ENCODE data around the gene CLDN11.

- TF ChIP-seq POLR2A (IDR thresholded peaks at IDR 0.05; ENCODE audit: low read depth) (no peak), CTCF (IDR thresholded peaks at IDR 0.05) (no peak)
Observed at GRCh38 chr3:170454509-170454908, 35.8 kb downstream of the CLDN11 start.

Measured in esophagus muscularis mucosa (tissue), 3 donors.